HEK293T (cell line): Measurements from ENCODE around the gene LRRC43.

Experiments
- ARNT ChIP-seq: fragments of 450-650 bp; IDR thresholded peaks from 2 replicates; pipeline ENCODE4 v1.6.1; 2017; ENCODE audit warnings: mild to moderate bottlenecking
- BHLHE40 ChIP-seq: fragments of 450-650 bp; IDR thresholded peaks from 2 replicates; pipeline ENCODE4 v1.6.1; 2016; ENCODE audit warnings: mild to moderate bottlenecking, moderate library complexity, borderline replicate concordance
- FOXK2 ChIP-seq: fragments of 450-650 bp; IDR thresholded peaks from 2 replicates; pipeline ENCODE4 v1.6.1; 2016; ENCODE audit warnings: mild to moderate bottlenecking
- FOXM1 ChIP-seq: fragments of 450-650 bp; IDR thresholded peaks from 2 replicates; pipeline ENCODE4 v1.6.1; 2017; ENCODE audit warnings: mild to moderate bottlenecking, borderline replicate concordance
- HDGF ChIP-seq: fragments of 450-650 bp; IDR thresholded peaks from 2 replicates; pipeline ENCODE4 v1.6.1; 2017; ENCODE audit warnings: antibody characterized with exemption, borderline replicate concordance
- SP1 ChIP-seq: fragments of 450-650 bp; IDR thresholded peaks from 2 replicates; pipeline ENCODE4 v1.6.1; 2017
- SUZ12 ChIP-seq: fragments of 450-650 bp; IDR thresholded peaks from 2 replicates; pipeline ENCODE4 v1.6.1; 2016; ENCODE audit warnings: mild to moderate bottlenecking
- TARDBP ChIP-seq: fragments of 450-650 bp; IDR thresholded peaks from 2 replicates; pipeline ENCODE4 v1.6.1; 2016
- TF ChIP-seq, protein P1 (sequence below): fragments of 450-650 bp; IDR thresholded peaks from 2 replicates; pipeline ENCODE4 v1.6.1; 2016

DNA sequence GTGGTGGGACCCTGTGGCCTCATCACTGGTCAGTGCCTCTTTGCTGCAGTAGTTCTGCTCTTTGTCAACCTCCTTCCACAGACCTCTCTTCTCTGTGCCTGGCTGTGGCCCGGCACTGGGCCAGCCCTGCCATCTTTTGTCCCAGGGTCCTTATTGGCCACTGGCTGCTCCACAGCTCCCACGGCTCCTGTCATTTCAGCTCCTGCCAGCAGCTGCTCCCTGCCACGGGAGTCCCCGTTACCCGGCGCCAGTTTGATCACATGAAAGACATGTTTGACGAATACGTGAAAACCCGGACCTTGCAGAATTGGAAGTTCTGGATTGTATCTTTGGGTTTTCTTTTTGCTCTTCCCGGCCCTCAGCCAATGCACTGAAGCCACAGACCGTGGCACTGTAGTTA, 44.3 kb upstream of the LRRC43 start:
- TF ChIP-seq FOXK2: no peak
- no peak for TF ChIP-seq ARNT
- no peak for TF ChIP-seq BHLHE40
- TF ChIP-seq SUZ12: no peak
- no peak for TF ChIP-seq TARDBP
- TF ChIP-seq FOXM1: no peak
- TF ChIP-seq SP1: no peak
- no peak for TF ChIP-seq HDGF
- TF ChIP-seq, protein P1, sequence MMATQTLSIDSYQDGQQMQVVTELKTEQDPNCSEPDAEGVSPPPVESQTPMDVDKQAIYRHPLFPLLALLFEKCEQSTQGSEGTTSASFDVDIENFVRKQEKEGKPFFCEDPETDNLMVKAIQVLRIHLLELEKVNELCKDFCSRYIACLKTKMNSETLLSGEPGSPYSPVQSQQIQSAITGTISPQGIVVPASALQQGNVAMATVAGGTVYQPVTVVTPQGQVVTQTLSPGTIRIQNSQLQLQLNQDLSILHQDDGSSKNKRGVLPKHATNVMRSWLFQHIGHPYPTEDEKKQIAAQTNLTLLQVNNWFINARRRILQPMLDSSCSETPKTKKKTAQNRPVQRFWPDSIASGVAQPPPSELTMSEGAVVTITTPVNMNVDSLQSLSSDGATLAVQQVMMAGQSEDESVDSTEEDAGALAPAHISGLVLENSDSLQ: no peak
